K562 (cell line): ENCODE results near the gene JPH3. TPM values are rescaled to one million over a fixed set of nuclear protein-coding genes. Genes with fewer than 3 reads are reported as not detected.

Experiments used
- ATAC-seq: fragments of 200-7000 bp; cut with Tn5 transposase; 3 replicates; pipeline ENCODE4 v1.9.1; 2020; ENCODE audit warnings: moderate library complexity
- BruUV-seq: library from RNA; stranded (reverse); fragments of 400-500 nt; replicated peaks from 2 replicates; lab custom pipeline; 2021; lab: Mats Ljungman, UMichigan
- CTCF ChIA-PET: fragments of 300-600 bp; formaldehyde crosslinking; extraction: SDS; loops from one replicate; lab custom pipeline; 2021; ENCODE audit warnings: low intra/inter-chr PET ratio; lab: Yijun Ruan, JAX
- POLR2A ChIA-PET: fragments of 300-600, 350-650 bp; sonication (Branson Sonifier 250); formaldehyde crosslinking; extraction: SDS; loops from one replicate; lab custom pipeline; 2021; ENCODE audit warnings: antibody characterized with exemption, inconsistent platforms; lab: Yijun Ruan, JAX
- DNase-seq, 4 experiments: peaks; one replicate each; pipeline versions ENCODE4 v3.0.0 to v3.0.0-alpha.2; 2011 to 2018; ENCODE audit warnings: low spot score in 3 of 4, mixed read lengths in 3 of 4; ENCODE audit errors: extremely low read depth in 1 of 4
- FAIRE-seq: peaks from 2 replicates; lab custom pipeline; 2011; peaks lifted over from hg19 to GRCh38; lab: Jason Lieb, UNC
- H2AFZ ChIP-seq: 2 replicates; pipeline ENCODE4 v1.6.0; 2011; ENCODE audit warnings: low read depth, low read length, control low read depth, inconsistent platforms
- H3K27ac ChIP-seq: fragments of 200-600 bp; 3 replicates; pipeline ENCODE4 v1.8.0; 2011; ENCODE audit warnings: low read depth, mild to moderate bottlenecking, control low read depth, inconsistent platforms, low read length, moderate library complexity, mixed read lengths; ENCODE audit errors: extremely low read depth
- H3K27me3 ChIP-seq, 2 experiments: fragments of 300-600 bp in 1 of 2; 2 replicates in 1 of 2; 3 replicates in 1 of 2; pipeline versions ENCODE4 v1.6.0 to v1.8.0; 2011; ENCODE audit warnings: inconsistent platforms in 2 of 2, low read length in 2 of 2, mild to moderate bottlenecking in 1 of 2, mixed read lengths in 1 of 2, moderate library complexity in 1 of 2; ENCODE audit not compliant: control insufficient read depth in 2 of 2, insufficient read depth in 2 of 2
- H3K36me3 ChIP-seq: fragments of 300-600 bp; 3 replicates; pipeline ENCODE4 v1.8.0; 2011; ENCODE audit warnings: mild to moderate bottlenecking, low read length, inconsistent platforms; ENCODE audit not compliant: control insufficient read depth, insufficient read depth
- H3K4me1 ChIP-seq, 2 experiments: fragments of 200-600 bp in 1 of 2; replicated peaks in 1 of 2; 2 replicates in 1 of 2; 3 replicates in 1 of 2; pipeline versions ENCODE4 v1.5.1 to v1.8.0; 2011; ENCODE audit warnings: inconsistent platforms in 2 of 2, low read length in 2 of 2, mild to moderate bottlenecking in 1 of 2, mixed read lengths in 1 of 2, moderate library complexity in 1 of 2; ENCODE audit not compliant: control insufficient read depth in 2 of 2, insufficient read depth in 2 of 2
- H3K4me2 ChIP-seq: 2 replicates; pipeline ENCODE4 v1.6.1; 2011; ENCODE audit warnings: low read length, control low read depth, inconsistent platforms, mixed read lengths; ENCODE audit not compliant: insufficient read depth
- H3K4me3 ChIP-seq: fragments of 200-600 bp; sonication (generic), shearing (Covaris generic); 2 replicates; pipeline ENCODE4 v1.5.1; 2016; ENCODE audit warnings: control low read depth, inconsistent platforms
- H3K79me2 ChIP-seq: fragments of 200-600 bp; 3 replicates; pipeline ENCODE4 v1.8.0; 2011; ENCODE audit warnings: low read length, inconsistent platforms; ENCODE audit not compliant: control insufficient read depth, insufficient read depth
- H3K9ac ChIP-seq, 2 experiments: 2 replicates each; pipeline versions ENCODE4 v1.6.0 to v1.6.1; 2011; ENCODE audit warnings: low read depth in 2 of 2, low read length in 2 of 2, control low read depth in 1 of 2, inconsistent platforms in 1 of 2, mild to moderate bottlenecking in 1 of 2, mixed read lengths in 1 of 2; ENCODE audit not compliant: insufficient read depth in 1 of 2
- H3K9me1 ChIP-seq: one replicate; pipeline ENCODE4 v1.6.0; 2011; ENCODE audit warnings: inconsistent platforms, mild to moderate bottlenecking, low read length, moderate library complexity; ENCODE audit not compliant: control insufficient read depth, insufficient read depth
- H3K9me3 ChIP-seq: replicated peaks from 2 replicates; pipeline ENCODE4 v1.5.1; 2011; ENCODE audit warnings: low read depth, low read length, inconsistent platforms; ENCODE audit not compliant: control insufficient read depth, insufficient read depth
- H4K20me1 ChIP-seq: replicated peaks from 2 replicates; pipeline ENCODE4 v1.6.1; 2011; ENCODE audit warnings: low read length, inconsistent platforms, mixed read lengths; ENCODE audit not compliant: control insufficient read depth, insufficient read depth
- C11orf30 ChIP-seq: fragments of 450-650 bp; IDR thresholded peaks from 2 replicates; pipeline ENCODE4 v1.6.1; 2016; ENCODE audit warnings: low read depth, mild to moderate bottlenecking
- ELK1 ChIP-seq: sonication (generic); formaldehyde crosslinking; IDR thresholded peaks from 2 replicates; pipeline ENCODE4 v1.8.1; 2022; ENCODE audit warnings: missing genetic modification reagents
- FOXP1 ChIP-seq: sonication (generic); formaldehyde crosslinking; IDR thresholded peaks from 2 replicates; pipeline ENCODE4 v1.8.0; 2022; ENCODE audit warnings: mild to moderate bottlenecking, missing genetic modification reagents
- HBP1 ChIP-seq: fragments of 450-650 bp; formaldehyde crosslinking; IDR thresholded peaks from 2 replicates; pipeline ENCODE4 v1.4.0; 2022; ENCODE audit warnings: missing genetic modification characterization
- HDAC2 ChIP-seq: fragments of 450-650 bp; IDR thresholded peaks from 2 replicates; pipeline ENCODE4 v1.6.1; 2016; ENCODE audit warnings: mild to moderate bottlenecking
- MEF2D ChIP-seq: conservative IDR thresholded peaks from 2 replicates; pipeline ENCODE4 v1.6.1; 2016; ENCODE audit warnings: low read depth, missing genetic modification characterization, missing compliant biosample characterization
- THRAP3 ChIP-seq: fragments of 450-650 bp; IDR thresholded peaks from 2 replicates; pipeline ENCODE4 v1.6.1; 2016; ENCODE audit warnings: mild to moderate bottlenecking, inconsistent platforms, borderline replicate concordance
- XRCC5 ChIP-seq: fragments of 200-400 bp; formaldehyde crosslinking; IDR thresholded peaks from 2 replicates; pipeline ENCODE4 v1.6.1; 2017; ENCODE audit warnings: low read depth, mild to moderate bottlenecking, low read length
- WGBS: fragments of 100-300 bp; shearing (Covaris generic); methylation state at CpG from one replicate; pipeline ENCODE4 v1.1.6; 2016; ENCODE audit warnings: low coverage, mixed read lengths; ENCODE audit not compliant: insufficient coverage; ENCODE audit errors: missing lambda C conversion rate; 5-methylcytosine and 5-hydroxymethylcytosine counted together
- in situ Hi-C: fragments of 300-500 bp; cut with MboI; formaldehyde crosslinking; loops from 4 replicates; pipeline ENCODE4 v1.15.0; 2018; ENCODE audit warnings: inconsistent platforms, mixed read lengths
- intact Hi-C: fragments of 100-400 bp; cut with micrococcal nuclease; formaldehyde crosslinking; loops from 2 replicates; pipeline ENCODE4 v1.14.2; 2022
- polyA plus RNA-seq, 8 experiments: library from polyadenylated mRNA; depleted of rRNA in 4 of 8; stranded (reverse) in 5 of 8; unstranded in 3 of 8; fragments of >200 nt; fragmentation: Nextera tagmentation in 2 of 8; fragmentation: Illumina TruSeq in 1 of 8; extraction: Ambion mirVana in 2 of 8; extraction: Trizol in 1 of 8; gene quantifications; 2 replicates each; pipeline versions ENCODE4 v1.2.1 to v1.2.3, GENCODE V29; 2011 to 2014; ENCODE audit warnings: inconsistent platforms in 1 of 8, missing spikeins in 1 of 8
- total RNA-seq, 7 experiments: library from RNA; depleted of rRNA in 6 of 7; stranded (reverse); fragments of >200 nt in 6 of 7; fragmentation: Illumina TruSeq in 2 of 7; extraction: Trizol in 2 of 7; gene quantifications; 2 replicates each; pipeline versions ENCODE4 v1.2.1 to v1.2.3, GENCODE V29; 2011 to 2021; ENCODE audit warnings: low replicate concordance in 1 of 7
- TF ChIP-seq, protein P1 (sequence below), 2 experiments: fragments of 450-650 bp in 1 of 2; sonication (generic) in 1 of 2; formaldehyde crosslinking; conservative IDR thresholded peaks; 2 replicates each; pipeline versions ENCODE4 v1.4.0 to v1.8.1; 2020 to 2022; ENCODE audit warnings: mild to moderate bottlenecking in 1 of 2, missing genetic modification reagents in 1 of 2
- TF ChIP-seq, protein P2 (sequence below): fragments of 450-650 bp; formaldehyde crosslinking; IDR thresholded peaks from 2 replicates; pipeline ENCODE4 v1.4.0; 2020; ENCODE audit warnings: mild to moderate bottlenecking, moderate library complexity

Gene JPH3
- total and polyA plus RNA-seq, 9 of the 15 experiments (the other 6 are each of a cell fraction or from before 2014, with no cell fraction given) = 0.01 TPM; not detected in 8

DNA sequence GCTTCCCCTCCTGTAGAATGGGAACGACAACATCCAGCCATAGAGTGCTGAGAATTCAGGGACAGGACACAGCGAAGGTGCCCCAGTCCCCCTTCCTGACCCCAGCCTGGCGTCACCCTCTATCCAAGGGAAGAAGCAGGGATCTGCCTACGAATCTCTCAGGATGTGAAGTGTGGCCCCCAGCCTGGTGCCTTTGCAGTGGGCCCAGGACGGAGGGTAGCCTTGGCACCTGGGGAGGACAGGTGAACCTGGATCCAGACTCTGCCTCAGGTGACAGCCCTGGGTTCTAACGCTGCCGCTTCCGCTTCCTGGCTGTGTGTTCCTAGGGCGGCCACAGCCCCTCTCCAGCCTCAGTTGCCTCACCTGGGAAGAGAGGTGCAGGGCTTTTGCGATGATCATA is 36.4 kb downstream of the JPH3 start (continued):
- TF ChIP-seq HBP1 = no peak
- no peak for TF ChIP-seq THRAP3
- TF ChIP-seq, protein P1, sequence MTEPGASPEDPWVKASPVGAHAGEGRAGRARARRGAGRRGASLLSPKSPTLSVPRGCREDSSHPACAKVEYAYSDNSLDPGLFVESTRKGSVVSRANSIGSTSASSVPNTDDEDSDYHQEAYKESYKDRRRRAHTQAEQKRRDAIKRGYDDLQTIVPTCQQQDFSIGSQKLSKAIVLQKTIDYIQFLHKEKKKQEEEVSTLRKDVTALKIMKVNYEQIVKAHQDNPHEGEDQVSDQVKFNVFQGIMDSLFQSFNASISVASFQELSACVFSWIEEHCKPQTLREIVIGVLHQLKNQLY (CRISPR knock-in tag; conservative IDR thresholded peaks at IDR 0.05) = no peak
- TF ChIP-seq, protein P2, sequence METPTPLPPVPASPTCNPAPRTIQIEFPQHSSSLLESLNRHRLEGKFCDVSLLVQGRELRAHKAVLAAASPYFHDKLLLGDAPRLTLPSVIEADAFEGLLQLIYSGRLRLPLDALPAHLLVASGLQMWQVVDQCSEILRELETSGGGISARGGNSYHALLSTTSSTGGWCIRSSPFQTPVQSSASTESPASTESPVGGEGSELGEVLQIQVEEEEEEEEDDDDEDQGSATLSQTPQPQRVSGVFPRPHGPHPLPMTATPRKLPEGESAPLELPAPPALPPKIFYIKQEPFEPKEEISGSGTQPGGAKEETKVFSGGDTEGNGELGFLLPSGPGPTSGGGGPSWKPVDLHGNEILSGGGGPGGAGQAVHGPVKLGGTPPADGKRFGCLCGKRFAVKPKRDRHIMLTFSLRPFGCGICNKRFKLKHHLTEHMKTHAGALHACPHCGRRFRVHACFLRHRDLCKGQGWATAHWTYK = no peak
- no peak for TF ChIP-seq FOXP1 (CRISPR knock-in tag)
- TF ChIP-seq XRCC5 = no peak

DNA sequence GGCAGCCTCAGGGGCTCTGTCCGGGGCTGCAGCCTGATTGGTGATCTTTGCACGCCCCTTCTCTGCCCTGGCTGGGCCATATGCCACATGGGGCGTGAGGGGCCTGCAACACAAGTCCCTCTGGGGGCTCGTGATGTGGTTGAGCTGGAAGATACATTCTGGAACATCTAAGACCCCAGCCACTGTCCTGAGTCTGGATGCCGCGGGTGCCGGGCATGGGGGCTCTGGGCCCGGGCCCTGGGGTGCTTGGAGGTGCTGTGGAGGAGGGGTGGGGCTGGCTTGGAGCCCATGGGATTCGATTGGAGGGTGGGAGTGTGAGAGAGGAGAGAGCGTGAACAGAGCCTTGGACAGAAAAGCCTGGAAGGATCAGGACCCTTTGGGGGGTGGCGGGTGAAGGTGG is 39.4 kb downstream of the JPH3 start:
- no TSS peak for BruUV-seq
- ATAC-seq = no peak
- H3K36me3 ChIP-seq = no peaks in the 10 kb centered on the region
- no peak overlapping the region for H3K9ac ChIP-seq
- peaks cover 0 to 3% of the 10 kb centered on the region in 2 experiments; a peak in 2 of 5 replicates for H3K4me1 ChIP-seq
- no peaks in the 10 kb centered on the region for H3K79me2 ChIP-seq
- H3K4me3 ChIP-seq = no peak overlapping the region
- no peak for DNase-seq
- H3K4me2 ChIP-seq = no peak overlapping the region
- no peak for FAIRE-seq
- no peak for TF ChIP-seq ELK1 (CRISPR knock-in tag)
- no peak for TF ChIP-seq HDAC2
- no peak for TF ChIP-seq MEF2D
- TF ChIP-seq C11orf30 = no peak
- TF ChIP-seq, all 486 proteins: peak for 0
- in situ Hi-C loops = loop anchor here (25.0 kb wide), 1 partner anchor 1079 kb away; the partner anchor contains the start of genes FOXC2 and MTHFSD
- CTCF ChIA-PET = no interaction called here
- Histone ChIP-seq H3K9me3 (no peaks in the 10 kb centered on the region), H2AFZ (no peak overlapping the region), H4K20me1 (peaks cover 4% of the 10 kb centered on the region; the same call in 1 of the 2 replicates), H3K27ac (no peak overlapping the region), H3K27me3 (peaks cover 31 to 91% of the 10 kb centered on the region in 2 experiments; a peak in 4 of 5 replicates), H3K9me1 (peaks cover 4% of the 10 kb centered on the region)
- 2% methylated on average over 9 of the region's 11 CpGs for WGBS
- POLR2A ChIA-PET = interaction anchor here (1.1 to 1.8 kb wide), 2 partner anchors 14 to 70 kb away, joined by 3 to 4 read pairs; no protein-coding TSS in a partner anchor
- intact Hi-C loops = no loop called here
